Esophagus muscularis mucosa (tissue), 4 donors: ENCODE results near the gene BTBD19. TPM values are rescaled to one million over a fixed set of nuclear protein-coding genes. Genes with fewer than 3 reads are reported as not detected.
"Not testable (repeated sequence)": the region's sequence is repeated elsewhere in the genome, so short reads cannot be mapped to it uniquely, and the experiment has no call there.

Experiments used
- DNase-seq: peaks from one replicate; pipeline ENCODE4 v3.0.0-alpha.2; 2017; ENCODE audit errors: extremely low spot score
- H3K27ac ChIP-seq, 4 donors: fragments of 200-600 bp; sonication (generic); replicated peaks in 1 of 4; 1 replicate in 3 of 4; 2 replicates in 1 of 4; pipeline ENCODE4 v1.5.1; 2016 to 2019; ENCODE audit warnings: mild to moderate bottlenecking in 1 of 4
- H3K27me3 ChIP-seq, 4 donors: fragments of 200-600 bp; sonication (generic); one replicate each; pipeline versions ENCODE4 v1.5.1 to v1.6.0; 2016 to 2019
- H3K36me3 ChIP-seq, 4 donors: fragments of 200-600 bp; sonication (generic); one replicate each; pipeline ENCODE4 v1.5.1; 2016 to 2019
- H3K4me1 ChIP-seq, 4 donors: fragments of 200-600 bp; sonication (generic); one replicate each; pipeline ENCODE4 v1.5.1; 2016 to 2019
- H3K4me3 ChIP-seq, 4 donors: fragments of 200-600 bp; sonication (generic); 1 replicate in 2 of 4; 2 replicates in 2 of 4; pipeline ENCODE4 v1.5.1; 2016 to 2019; ENCODE audit warnings: mild to moderate bottlenecking in 4 of 4, moderate library complexity in 1 of 4
- H3K9me3 ChIP-seq, 4 donors: fragments of 200-600 bp; sonication (generic); 1 replicate in 3 of 4; 2 replicates in 1 of 4; pipeline ENCODE4 v1.5.1; 2016 to 2019
- CTCF ChIP-seq, 3 experiments: fragments of 200-600 bp in 2 of 3; fragments of 450-650 bp in 1 of 3; sonication (generic) in 2 of 3; IDR thresholded peaks; one replicate each; pipeline ENCODE4 v1.5.1; 2017 to 2019; ENCODE audit warnings: antibody characterized with exemption in 3 of 3, mild to moderate bottlenecking in 2 of 3, moderate library complexity in 1 of 3
- EP300 ChIP-seq: sonication (generic); formaldehyde crosslinking; IDR thresholded peaks from one replicate; pipeline ENCODE4 v1.6.1; 2017; ENCODE audit warnings: antibody characterized with exemption
- POLR2A ChIP-seq: fragments of 450-650 bp; IDR thresholded peaks from one replicate; pipeline ENCODE4 v1.6.1; 2017; ENCODE audit warnings: antibody characterized with exemption, moderate library complexity, mild to moderate bottlenecking, low read depth
- POLR2AphosphoS5 ChIP-seq, 2 donors: sonication (generic); formaldehyde crosslinking; IDR thresholded peaks; one replicate each; pipeline ENCODE4 v1.6.1; 2017; ENCODE audit warnings: antibody characterized with exemption in 2 of 2
- WGBS: methylation state at CpG from one replicate; pipeline ENCODE4 v1.1.5; 2018; 5-methylcytosine and 5-hydroxymethylcytosine counted together
- intact Hi-C: fragments of 100-400 bp; cut with DNase I; formaldehyde crosslinking; loops from one replicate; pipeline ENCODE4 v1.15.1; 2023
- total RNA-seq, 4 donors: library from RNA; depleted of rRNA; stranded (reverse); fragments of >200 nt; gene quantifications; one replicate each; pipeline versions ENCODE4 v1.1.0 to v1.2.1, GENCODE V29; 2016

The BTBD19 gene
- total RNA-seq, 4 donors from 2014 or later = 2.7 to 6.6 (median 3.4) TPM

- Histone ChIP-seq H3K27ac (peak overlapping the region; percentile 93 to 97 (median 96)), H3K4me3 (peak overlapping the region; percentile 60 to 70 (median 63)), H3K27me3 (no peaks in the 10 kb centered on the region), H3K36me3 (peaks cover 0 to 15% (median 0%) of the 10 kb centered on the region in 4 donors), H3K9me3 (no peaks in the 10 kb centered on the region), H3K4me1 (peaks cover 49 to 68% (median 64%) of the 10 kb centered on the region in 4 donors)
- intact Hi-C loops = no loop called here
- DNase-seq = no peak
- WGBS = 56% methylated on average over 45 of the region's 48 CpGs
- TF ChIP-seq POLR2A (no peak), CTCF (IDR thresholded peaks at IDR 0.05) (no peak), POLR2AphosphoS5 (IDR thresholded peaks at IDR 0.05) (no peak), EP300 (no peak)
Measured at GRCh38 chr1:44812822-44813543, 4.7 kb downstream of the BTBD19 start.

- DNase-seq, H3K27me3 ChIP-seq, H3K9me3 ChIP-seq, H3K27ac ChIP-seq, H3K4me3 ChIP-seq, intact Hi-C loops: not testable (repeated sequence)
- H3K36me3 ChIP-seq = peaks cover 0 to 15% (median 0%) of the 10 kb centered on the region in 4 donors
- peaks cover 35 to 60% (median 58%) of the 10 kb centered on the region in 4 donors for H3K4me1 ChIP-seq
- WGBS = 84% methylated on average over 9 of the region's 9 CpGs
Measured at GRCh38 chr1:44815926-44816325, 7.6 kb downstream of the BTBD19 start.

GRCh38 chr1:44817307-44817706 is 9.0 kb downstream of the BTBD19 start:
- 90% methylated on average over 2 of the region's 2 CpGs for WGBS
- no peak overlapping the region for H3K27ac ChIP-seq
- no peaks in the 10 kb centered on the region for H3K27me3 ChIP-seq
- no peaks in the 10 kb centered on the region for H3K9me3 ChIP-seq
- DNase-seq = no peak
- H3K36me3 ChIP-seq = peaks cover 0 to 15% (median 0%) of the 10 kb centered on the region in 4 donors
- H3K4me3 ChIP-seq = no peak overlapping the region
- TF ChIP-seq EP300 = no peak
- no peak for TF ChIP-seq POLR2A
- TF ChIP-seq POLR2AphosphoS5 (IDR thresholded peaks at IDR 0.05) = no peak
- no peak for TF ChIP-seq CTCF (IDR thresholded peaks at IDR 0.05)
- H3K4me1 ChIP-seq = peaks cover 27 to 52% (median 48%) of the 10 kb centered on the region in 4 donors
- intact Hi-C loops = no loop called here

GRCh38 chr1:44817771-44818495 is 9.6 kb downstream of the BTBD19 start:
- no peaks in the 10 kb centered on the region for H3K27me3 ChIP-seq
- intact Hi-C loops = no loop called here
- no peak for DNase-seq

More at GRCh38 chr1:44817771-44818495, 9.6 kb downstream of the BTBD19 start:
- peaks cover 24 to 45% (median 42%) of the 10 kb centered on the region in 4 donors for H3K4me1 ChIP-seq
- no peaks in the 10 kb centered on the region for H3K9me3 ChIP-seq
- H3K4me3 ChIP-seq = no peak overlapping the region
- H3K36me3 ChIP-seq = peaks cover 0 to 13% (median 0%) of the 10 kb centered on the region in 4 donors
- no peak for TF ChIP-seq POLR2AphosphoS5 (IDR thresholded peaks at IDR 0.05)
- TF ChIP-seq POLR2A = no peak
- no peak for TF ChIP-seq CTCF (IDR thresholded peaks at IDR 0.05)
- TF ChIP-seq EP300 = no peak
- WGBS = 97% methylated on average over 11 of the region's 11 CpGs
- H3K27ac ChIP-seq = peak overlapping the region in 3 of 4 donors; percentile 89 to 96 (median 91)
